Posterior cingulate gyrus (tissue), 11 donors: ENCODE results near the gene CD33.
"Not testable (repeated sequence)": the region's sequence is repeated elsewhere in the genome, so short reads cannot be mapped to it uniquely, and the experiment has no call there.

Experiments used
- DNase-seq, 10 donors: peaks; one replicate each; pipeline versions ENCODE4 v3.0.0 to v3.0.0-alpha.2; 2020 to 2021; ENCODE audit warnings: mixed read lengths in 3 of 10
- intact Hi-C: fragments of 100-400 bp; cut with DNase I; formaldehyde crosslinking; loops from one replicate; pipeline ENCODE4 v1.15.1; 2023

The CD33 gene

DNA sequence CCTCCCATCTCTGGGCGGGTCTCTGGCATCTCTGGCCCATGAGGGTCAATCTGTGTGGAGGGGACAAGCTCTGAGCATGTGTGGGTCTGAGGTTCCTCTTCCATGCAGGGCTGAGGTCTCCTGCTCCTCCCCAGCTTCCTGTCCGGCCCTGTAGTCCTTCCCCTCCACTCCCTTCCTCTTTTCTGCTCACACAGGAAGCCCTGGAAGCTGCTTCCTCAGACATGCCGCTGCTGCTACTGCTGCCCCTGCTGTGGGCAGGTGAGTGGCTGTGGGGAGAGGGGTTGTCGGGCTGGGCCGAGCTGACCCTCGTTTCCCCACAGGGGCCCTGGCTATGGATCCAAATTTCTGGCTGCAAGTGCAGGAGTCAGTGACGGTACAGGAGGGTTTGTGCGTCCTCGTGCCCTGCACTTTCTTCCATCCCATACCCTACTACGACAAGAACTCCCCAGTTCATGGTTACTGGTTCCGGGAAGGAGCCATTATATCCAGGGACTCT is at the start of gene CD33:
CD33 (plus strand) TSS at position 183 of the 496 bp plus-strand sequence; CDS start at position 222, 39 bp downstream.
- intact Hi-C loops, DNase-seq: not testable (repeated sequence)

DNA sequence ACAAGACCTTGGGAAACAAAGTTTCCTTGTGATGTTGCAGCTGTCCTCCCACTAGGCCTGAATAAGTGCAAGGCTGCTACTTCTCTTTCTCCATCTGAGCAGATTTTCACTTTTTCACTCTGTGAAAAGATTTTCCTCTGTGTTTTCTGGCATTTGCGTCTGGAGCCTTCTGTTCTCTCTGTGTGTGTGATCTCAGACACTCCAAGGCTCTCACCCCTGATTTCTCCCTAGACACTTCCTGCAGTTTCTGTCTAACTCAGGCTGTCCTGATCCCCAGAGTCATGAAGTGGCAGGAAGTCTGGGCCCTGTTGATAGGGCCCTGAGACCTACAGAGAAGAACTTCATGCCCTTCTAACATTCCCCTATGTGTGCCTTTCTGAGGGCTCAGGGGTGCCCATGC is 45.6 kb upstream of the CD33 start:
- intact Hi-C loops, result no loop called here
- no peak for DNase-seq

DNA sequence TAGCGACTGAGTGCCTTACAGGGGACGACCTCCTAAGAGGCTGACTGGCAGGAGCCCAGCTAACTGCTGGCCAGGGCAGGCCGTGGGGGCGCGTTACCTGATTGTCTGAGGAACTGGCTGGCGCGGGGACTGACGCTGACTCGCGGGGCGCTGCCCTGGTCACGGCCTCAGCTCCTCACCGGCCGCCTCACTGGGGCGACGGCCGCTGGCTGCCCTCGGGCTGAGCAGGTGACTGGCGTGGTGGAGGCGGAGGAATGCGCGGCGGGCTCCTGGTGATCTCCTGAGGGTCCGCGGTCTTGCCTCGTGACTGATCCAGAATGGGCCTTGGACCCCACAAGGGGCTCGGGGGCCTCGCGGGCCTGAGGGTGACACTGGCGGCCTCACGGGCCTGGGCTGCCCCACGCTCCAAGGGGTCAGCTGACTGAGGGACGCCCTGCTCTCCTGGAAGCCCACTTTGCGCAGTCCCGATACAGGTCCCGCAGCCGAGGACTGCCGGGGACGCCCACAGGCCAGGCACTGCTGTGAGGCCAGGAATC is 43.4 kb upstream of the CD33 start:
- intact Hi-C loops, result no loop called here
- DNase-seq, result peak in 2 of 10 donors; percentile 70 to 75

DNA sequence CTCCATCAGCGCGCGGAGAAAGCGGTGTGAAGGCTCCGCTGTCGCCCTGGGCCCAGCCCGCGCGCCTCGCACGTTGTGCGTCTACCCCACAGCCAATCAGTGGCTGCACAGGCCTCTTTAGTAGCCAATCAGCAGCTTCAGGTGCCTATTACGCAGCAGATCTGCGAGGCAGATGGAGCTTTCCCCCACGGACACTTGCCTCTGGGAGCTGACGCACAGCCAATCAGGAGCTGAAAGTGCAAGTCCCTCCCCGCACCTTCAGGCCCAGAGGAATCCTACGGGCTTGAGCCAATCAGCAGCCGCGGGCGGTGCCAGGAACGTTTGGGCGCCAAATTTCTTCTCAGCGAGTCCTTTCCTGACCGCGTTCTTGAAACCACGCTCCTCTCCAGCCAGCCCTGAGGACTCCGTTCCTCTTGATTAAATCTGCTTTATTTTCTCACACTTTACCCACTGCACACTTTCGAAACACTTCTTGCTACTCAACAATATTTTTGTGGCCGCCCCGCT is 42.9 kb upstream of the CD33 start:
- peak in 4 of 10 donors; percentile 34 to 90 (median 56) for DNase-seq

DNA sequence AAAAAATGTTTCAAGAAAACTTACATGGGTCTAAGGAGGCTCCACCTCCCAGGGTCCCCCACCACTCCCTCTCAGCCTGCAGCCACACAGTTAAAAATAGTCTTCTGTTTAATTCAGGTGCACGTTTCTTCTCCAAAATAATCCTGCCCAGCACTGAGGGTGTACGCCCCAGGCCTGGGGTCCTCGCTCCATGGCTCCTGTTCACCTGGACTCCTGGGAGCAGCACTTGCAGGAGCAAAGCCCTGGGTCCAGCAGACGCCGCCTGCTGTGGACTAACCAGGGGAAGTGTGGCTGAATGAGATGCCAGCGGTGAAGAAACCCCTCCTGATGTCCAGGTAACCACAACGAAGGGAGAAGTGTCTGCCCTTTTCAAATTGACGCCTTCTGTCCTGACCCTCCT is 41.3 kb upstream of the CD33 start:
- intact Hi-C loops, result no loop called here
- DNase-seq, result peak in 1 of 10 donors; percentile 38

More for the DNA sequence above, 42.9 kb upstream of the CD33 start:
- intact Hi-C loops, result no loop called here

DNA sequence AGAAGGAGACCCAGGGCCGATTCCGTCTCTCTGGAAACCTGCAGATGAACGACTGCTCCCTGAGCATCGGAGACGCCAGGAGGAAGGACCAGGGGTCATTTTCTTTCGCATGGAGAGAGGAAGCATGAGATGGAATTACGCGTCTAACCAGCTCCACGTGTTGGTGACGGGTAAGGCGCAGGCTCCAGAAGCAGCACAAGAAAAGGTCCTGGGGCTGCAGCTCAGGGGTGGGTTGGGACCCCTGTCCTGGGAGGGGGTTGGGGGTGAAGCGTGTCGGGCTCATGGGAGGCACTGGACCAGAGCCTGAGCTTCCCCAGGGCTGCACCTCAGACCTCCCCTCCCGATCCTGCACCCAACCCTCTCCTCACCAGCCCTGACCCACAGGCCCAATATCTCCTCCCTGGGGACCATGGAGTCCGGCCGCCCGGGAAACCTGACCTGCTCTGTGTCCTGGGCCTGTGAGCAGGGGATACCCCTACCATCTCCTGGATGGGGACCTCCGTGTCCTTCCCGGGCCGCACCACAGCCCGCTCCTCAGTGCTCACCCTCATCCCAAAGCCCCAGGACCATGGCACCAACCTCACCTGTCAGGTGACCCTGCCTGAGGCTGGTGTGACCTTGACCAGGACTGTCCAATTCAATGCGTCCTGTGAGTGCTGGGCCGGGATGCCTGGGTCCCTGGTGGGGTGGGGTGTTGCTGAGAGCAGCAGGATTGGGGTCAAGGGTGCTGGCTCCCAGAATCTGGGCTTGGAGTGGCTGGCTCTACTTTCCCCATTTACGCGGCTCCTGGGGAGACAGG is 39.6 kb upstream of the CD33 start:
- intact Hi-C loops, result no loop called here
- DNase-seq, result peak in 1 of 10 donors; percentile 73

DNA sequence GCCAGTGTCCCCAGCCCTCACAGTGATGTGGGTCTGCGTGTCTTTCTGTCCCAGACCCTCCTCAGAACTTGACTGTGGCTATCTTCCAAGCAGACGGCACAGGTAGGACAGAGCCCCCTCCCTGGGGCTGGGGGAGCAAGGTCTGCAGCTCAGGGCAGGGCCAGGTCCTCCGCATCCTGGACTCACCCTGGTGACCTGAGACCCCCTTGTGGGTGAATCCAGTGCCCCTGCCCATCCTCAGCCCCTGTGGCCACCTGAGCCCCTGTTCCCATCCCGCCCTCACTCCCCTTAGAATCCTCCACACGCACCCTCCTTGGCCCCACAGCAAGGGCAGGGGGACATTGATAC is 39.0 kb upstream of the CD33 start:
- intact Hi-C loops, result no loop called here
- DNase-seq, result peak in 1 of 10 donors; percentile 62

DNA sequence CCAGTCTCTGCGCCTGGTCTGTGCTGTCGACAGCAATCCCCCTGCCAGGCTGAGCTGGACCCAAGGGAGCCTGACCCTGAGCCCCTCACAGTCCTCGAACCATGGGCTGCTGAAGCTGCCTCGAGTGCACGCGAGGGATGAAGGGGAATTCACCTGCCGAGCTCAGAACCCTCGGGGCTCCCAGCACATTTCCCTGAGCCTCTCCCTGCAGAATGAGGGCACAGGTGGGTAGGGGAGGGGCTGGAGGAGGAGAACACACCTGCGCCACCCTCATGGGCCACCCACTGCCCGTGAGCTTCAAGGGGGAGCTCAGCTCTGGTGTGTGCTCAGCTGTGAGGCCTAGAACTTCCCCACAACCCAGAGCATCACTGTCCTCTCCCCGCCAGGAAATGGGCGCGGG is 38.6 kb upstream of the CD33 start:
- intact Hi-C loops, result no loop called here
- DNase-seq, result no peak

DNA sequence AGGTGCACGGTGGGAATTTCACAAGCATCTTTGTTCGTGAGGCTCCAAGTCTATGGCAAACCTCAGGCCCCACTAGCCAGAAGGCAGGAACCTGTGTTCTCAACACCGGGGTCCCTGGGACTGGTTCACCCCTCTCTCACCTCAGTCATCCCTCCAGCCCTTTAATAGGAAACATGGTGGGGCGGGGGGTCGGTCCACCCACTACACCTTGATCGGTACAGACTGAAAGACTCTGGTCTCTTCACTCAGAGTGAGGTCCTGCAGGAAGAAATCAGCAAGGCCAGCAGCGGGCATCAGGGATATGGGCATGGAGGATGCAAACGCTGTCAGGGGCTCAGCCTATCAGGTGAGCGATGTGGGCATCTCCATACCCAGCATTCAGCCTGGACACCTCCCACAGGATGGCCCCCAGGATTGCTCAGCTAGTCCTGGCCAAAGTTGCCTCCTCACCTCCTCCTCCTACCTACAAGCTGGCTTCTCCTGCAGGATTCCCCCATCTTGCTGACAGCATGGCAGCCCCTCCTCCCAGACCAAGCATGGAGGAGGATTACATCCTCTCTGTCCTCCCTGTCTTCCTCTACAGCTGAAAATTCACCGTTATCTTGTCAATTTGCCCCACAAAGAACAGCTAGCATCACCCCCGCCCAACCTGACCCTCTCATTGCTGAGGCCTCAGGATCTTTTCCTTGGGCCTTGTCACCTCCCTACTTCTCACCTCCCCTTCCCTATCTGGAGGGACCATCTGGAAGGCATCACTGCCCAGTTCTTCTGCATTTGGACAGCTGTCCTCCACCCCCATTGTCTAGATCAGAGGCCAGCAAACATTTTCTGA is 37.3 kb upstream of the CD33 start:
- intact Hi-C loops, result no loop called here
- peak in 2 of 10 donors; percentile 13 to 72 for DNase-seq

DNA sequence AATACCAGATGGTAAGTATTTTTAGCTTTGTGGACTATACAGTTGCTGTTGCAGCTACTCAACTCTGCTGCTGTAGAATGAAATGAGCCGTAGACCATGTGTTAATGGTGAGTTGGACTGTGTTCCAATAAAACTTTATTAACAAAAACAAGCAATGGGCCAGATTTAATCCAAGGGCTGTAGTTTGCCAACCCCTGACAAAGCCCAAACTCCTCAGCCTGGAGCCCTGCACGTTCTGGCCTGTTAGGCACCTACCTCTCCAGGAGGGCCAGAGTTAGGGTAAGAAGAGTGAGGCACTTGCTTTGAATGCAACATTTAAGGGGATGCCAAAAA is 36.7 kb upstream of the CD33 start:
- DNase-seq, result no peak
- intact Hi-C loops, result no loop called here

DNA sequence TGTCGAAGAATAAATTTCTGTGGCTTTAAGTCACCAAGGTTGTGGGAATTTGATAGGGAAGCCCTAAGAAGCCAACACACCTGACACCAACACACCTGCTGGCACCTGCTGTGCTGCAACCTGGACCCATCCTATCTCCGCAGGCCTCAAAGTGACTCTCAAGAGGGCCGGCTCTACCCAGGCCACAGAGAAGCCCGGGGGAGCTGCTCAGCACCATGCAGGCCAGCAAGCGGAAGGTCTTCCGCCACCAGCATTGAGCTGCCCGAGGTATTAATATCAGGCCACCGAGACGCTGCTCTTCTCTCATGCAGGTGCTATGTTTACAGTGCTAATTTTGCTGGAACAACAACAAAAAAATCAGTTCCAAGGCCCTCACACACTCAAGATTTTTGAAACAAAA is 32.2 kb upstream of the CD33 start:
- intact Hi-C loops, result no loop called here
- DNase-seq, result no peak

DNA sequence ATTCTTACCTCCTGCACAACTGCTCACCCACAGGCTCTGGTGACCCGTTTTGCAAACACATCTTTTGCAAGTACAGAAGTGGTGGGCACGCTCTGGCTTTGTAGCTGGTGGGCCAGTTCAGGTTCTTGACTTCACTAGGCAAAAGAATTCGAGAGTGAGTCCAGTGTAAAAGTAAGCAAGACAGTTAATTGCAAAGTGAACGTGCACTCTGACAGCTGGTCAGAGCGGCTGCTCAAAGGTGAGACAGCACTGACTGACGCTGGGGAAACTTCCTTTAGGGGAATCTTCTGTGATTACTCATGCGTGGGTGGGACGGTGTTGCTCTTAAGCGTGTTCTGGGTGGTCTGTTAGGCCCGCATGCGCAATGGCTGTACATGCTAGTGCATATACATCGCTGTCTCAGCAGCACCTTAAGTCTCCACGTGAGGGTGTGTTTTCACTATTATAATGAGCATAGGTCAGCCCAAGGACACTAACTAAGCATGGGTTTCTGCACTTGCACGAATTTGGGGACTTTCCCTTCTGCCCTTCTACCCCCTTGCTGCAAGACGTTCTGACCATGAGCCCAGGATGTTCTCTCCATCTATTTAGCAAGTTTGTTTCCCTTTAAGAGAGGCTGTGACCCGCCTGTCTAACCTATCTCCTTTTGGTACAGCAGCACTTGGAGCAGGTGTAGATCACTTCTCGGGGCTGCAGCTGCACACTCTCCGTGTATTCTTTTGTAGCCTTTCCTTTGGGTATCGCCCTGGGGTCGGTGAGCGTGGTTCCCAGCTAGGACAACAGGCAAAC is 30.2 kb upstream of the CD33 start:
- no peak for DNase-seq
- intact Hi-C loops, result no loop called here

DNA sequence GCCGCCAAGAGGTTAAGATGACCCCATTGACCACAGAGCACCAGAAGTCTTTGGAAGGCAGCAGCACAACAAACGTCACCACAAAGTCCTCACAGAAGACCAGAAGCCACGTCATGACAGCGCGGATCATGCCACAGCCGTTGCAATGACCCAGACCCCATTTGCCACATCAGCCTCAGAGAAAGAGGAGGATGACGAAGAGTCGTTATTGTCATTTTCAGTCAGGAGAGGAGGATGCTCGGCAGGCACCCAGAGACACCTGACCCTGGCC is 29.6 kb upstream of the CD33 start:
- intact Hi-C loops, result no loop called here
- no peak for DNase-seq

DNA sequence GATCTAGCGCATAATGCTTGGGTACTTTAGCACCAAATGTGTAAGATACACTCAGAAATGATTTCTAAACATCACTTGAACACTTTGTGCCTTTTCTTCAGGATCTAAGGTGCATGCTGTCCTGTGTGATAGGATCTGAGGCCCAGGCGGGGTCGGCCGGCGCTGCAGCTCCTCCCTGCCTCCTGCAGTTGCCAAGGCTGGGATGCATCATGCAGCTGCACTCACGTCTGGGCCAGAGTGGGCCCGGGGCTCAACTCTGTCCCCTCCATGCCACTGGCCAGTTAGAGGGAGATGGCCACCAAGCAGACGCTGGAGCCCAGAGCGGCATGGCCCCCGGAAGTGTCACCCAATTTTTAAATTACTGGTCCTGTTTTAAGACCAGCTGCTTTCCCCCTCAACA is 29.3 kb upstream of the CD33 start:
- intact Hi-C loops, result no loop called here
- no peak for DNase-seq

DNA sequence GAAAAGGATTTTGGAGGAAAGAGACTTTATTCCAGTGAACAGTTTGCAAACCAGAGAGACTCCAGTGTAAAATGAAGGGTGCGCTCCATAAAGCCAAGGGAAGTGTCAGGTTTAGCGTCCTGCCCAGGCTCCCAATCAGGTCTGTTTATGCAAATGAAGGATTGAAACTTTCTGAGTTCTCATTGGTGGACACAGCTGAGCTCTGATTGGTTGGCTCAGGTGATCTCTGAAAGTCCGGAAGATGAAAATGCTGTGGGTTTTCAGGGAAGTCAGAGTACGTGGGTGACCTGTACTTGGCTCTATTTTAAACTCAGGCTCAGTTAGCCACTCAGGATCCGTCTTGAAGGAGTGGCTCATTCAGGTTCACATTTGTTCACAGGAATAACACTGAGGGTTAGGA is 28.7 kb upstream of the CD33 start:
- intact Hi-C loops, result no loop called here

DNA sequence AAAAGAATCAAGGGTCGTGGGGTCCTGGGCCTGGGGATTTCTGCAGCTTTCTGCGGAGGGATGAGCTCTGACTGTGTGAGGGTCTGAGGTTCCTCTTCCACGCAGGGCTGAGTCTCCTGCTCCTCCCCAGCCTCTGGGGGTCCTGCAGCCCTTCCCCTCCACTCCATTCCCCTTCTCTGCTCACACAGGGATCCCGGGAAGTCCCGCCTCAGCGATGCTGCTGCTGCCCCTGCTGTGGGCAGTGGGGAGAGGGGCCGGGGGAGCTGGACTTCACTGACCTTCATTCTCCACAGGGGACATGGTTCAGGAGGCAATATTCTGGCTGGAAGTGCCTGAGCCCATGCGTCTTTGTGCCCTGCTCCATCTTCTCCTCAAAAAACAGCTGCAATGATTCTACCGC is 26.2 kb upstream of the CD33 start:
- DNase-seq, result no peak
- intact Hi-C loops, result no loop called here

More for the DNA sequence above, 28.7 kb upstream of the CD33 start:
- no peak for DNase-seq

DNA sequence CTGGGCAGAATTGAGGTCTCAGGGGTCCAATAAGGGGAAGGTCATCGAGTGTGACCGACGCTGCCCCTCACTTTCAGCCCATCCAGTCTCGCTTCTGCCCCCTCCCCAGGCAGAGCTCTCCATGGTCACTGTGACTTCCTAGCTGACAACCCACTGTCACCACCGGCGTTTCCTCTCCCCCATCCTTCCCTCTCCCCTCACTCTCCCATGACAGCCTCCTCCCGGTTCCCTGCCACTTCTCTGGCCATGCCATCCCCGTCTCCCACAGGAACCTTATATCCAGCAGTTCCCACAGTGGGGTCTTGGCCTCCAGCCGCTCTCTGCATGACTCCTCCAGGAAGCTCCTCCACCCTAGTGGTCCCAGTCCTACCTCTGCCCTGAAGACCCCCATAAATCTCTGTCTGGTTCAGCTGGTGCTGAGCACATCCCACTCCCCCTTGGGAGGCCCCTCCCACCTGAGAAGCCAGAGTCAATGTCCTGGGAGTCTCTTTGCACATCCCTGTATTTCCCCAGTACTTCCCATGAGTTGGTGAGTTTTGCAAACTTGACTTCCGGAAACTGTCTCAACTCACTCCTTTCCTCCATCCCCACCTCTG is 24.7 kb upstream of the CD33 start:
- intact Hi-C loops, result no loop called here
- DNase-seq, result no peak

DNA sequence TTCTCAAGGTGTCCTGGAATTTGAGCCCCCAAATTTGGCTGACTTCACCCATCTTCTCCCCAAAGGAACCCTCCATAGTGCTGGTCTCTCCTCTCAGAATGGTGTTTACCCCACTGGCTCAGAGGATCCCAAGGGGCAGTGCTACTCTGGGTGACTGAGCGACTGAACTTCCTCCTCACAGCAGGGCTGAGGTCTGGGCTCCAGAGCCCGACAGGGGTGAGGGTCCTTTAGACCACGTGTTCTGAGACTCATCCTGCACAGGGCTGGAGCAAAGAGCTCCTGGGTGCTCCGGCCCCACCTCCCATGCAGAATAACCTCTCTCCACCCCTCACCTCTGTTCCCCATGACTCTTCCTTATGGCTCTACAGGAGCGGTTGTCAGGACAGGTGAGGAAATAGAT is 23.2 kb upstream of the CD33 start:
- intact Hi-C loops, result no loop called here
- DNase-seq, result no peak

DNA sequence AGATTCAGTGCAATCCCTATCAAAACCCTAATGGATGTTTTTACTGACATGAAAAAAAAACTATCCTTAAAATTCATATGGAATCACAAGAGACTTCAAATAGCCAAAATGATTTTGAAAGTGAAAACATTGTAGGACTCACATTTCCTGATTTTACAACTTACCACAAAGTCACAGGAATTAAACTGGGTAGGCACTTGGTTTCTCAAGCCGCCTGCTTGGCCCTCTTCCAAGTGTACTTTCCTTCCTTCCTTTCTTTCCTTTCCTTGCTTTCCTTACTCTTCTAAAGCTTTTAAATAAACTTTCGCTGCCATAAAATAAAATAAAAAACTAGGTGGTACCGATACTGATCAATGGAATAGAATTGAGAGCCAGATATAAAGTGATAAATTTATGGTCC is 21.0 kb upstream of the CD33 start:
- DNase-seq, result no peak
- intact Hi-C loops, result no loop called here

DNA sequence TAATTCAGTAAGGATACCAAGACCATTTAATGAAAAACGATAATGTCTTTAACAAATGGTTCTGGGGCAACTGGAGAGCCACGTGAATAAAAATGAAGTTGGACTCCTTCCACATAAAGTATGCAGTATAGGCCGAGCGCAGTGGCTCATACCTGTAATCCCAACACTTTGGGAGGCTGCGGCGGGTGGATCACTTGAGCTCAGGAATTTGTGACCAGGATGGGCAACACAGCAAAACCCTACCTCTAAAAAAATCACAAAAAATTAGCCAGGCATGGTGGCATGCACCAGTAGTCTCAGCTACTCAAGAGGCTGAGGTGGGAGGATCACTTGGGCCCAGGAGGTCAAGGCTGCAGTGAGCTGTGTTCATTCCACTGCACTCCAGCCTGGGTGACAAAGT is 20.6 kb upstream of the CD33 start:
- intact Hi-C loops, result no loop called here
- DNase-seq, result no peak
